H9 (cell line): ENCODE results near the gene SEMA4D. TPM values are rescaled to one million over a fixed set of nuclear protein-coding genes. Genes with fewer than 3 reads are reported as not detected.

ENCODE experiments used
- DNase-seq: peaks from one replicate; pipeline ENCODE4 v3.0.0-alpha.2; 2017
- H2AFZ ChIP-seq: one replicate; pipeline ENCODE4 v1.6.1; 2013; ENCODE audit warnings: mild to moderate bottlenecking, low read length, control low read depth, moderate library complexity
- H2AK5ac ChIP-seq: 2 replicates; pipeline ENCODE4 v1.6.1; 2013; ENCODE audit warnings: low read length, control low read depth, mixed read lengths; ENCODE audit not compliant: insufficient read length
- H2BK120ac ChIP-seq: one replicate; pipeline ENCODE4 v1.6.1; 2013; ENCODE audit warnings: low read depth, mild to moderate bottlenecking, low read length, control low read depth, inconsistent platforms; ENCODE audit not compliant: poor library complexity, severe bottlenecking
- H2BK12ac ChIP-seq: 2 replicates; pipeline ENCODE4 v1.6.1; 2013; ENCODE audit warnings: low read length, control low read depth, mixed read lengths, low read depth; ENCODE audit not compliant: insufficient read length
- H2BK15ac ChIP-seq: 2 replicates; pipeline ENCODE4 v1.6.1; 2013; ENCODE audit warnings: low read depth, low read length, control low read depth
- H2BK20ac ChIP-seq: one replicate; pipeline ENCODE4 v1.6.1; 2013; ENCODE audit warnings: low read depth, mild to moderate bottlenecking, low read length, control low read depth, inconsistent platforms; ENCODE audit not compliant: poor library complexity, severe bottlenecking
- H2BK5ac ChIP-seq: 2 replicates; pipeline ENCODE4 v1.6.1; 2013; ENCODE audit warnings: low read length, control low read depth, mixed read lengths; ENCODE audit not compliant: insufficient read length
- H3K14ac ChIP-seq: 2 replicates; pipeline ENCODE4 v1.6.1; 2013; ENCODE audit warnings: low read length, control low read depth; ENCODE audit not compliant: insufficient read depth
- H3K18ac ChIP-seq: 2 replicates; pipeline ENCODE4 v1.6.1; 2013; ENCODE audit warnings: low read depth, mild to moderate bottlenecking, mixed read lengths, low read length, control low read depth; ENCODE audit not compliant: insufficient read length
- H3K23ac ChIP-seq: 2 replicates; pipeline ENCODE4 v1.6.1; 2013; ENCODE audit warnings: low read length, control low read depth, mixed read lengths, low read depth; ENCODE audit not compliant: insufficient read length
- H3K23me2 ChIP-seq: 2 replicates; pipeline ENCODE4 v1.6.1; 2013; ENCODE audit warnings: low read depth, mild to moderate bottlenecking, mixed read lengths, low read length, control low read depth; ENCODE audit not compliant: insufficient read length, poor library complexity, severe bottlenecking
- H3K27ac ChIP-seq: 2 replicates; pipeline ENCODE4 v1.5.1; 2013; ENCODE audit warnings: low read length, control low read depth, mixed read lengths, low read depth; ENCODE audit not compliant: insufficient read length
- H3K27me3 ChIP-seq: 2 replicates; pipeline ENCODE4 v1.6.1; 2013; ENCODE audit warnings: low read length, control low read depth, inconsistent platforms; ENCODE audit not compliant: insufficient read depth
- H3K4ac ChIP-seq: 2 replicates; pipeline ENCODE4 v1.6.1; 2013; ENCODE audit warnings: low read depth, mild to moderate bottlenecking, control low read depth, inconsistent platforms, low read length, moderate library complexity
- H3K4me1 ChIP-seq: 2 replicates; pipeline ENCODE4 v1.6.1; 2013; ENCODE audit warnings: low read length, control low read depth, inconsistent platforms; ENCODE audit not compliant: insufficient read depth
- H3K4me2 ChIP-seq: 2 replicates; pipeline ENCODE4 v1.6.1; 2013; ENCODE audit warnings: low read length, control low read depth, mixed read lengths; ENCODE audit not compliant: insufficient read length, insufficient read depth
- H3K56ac ChIP-seq: 2 replicates; pipeline ENCODE4 v1.6.1; 2013; ENCODE audit warnings: low read depth, mild to moderate bottlenecking, mixed read lengths, low read length, control low read depth; ENCODE audit not compliant: insufficient read length
- H3K79me1 ChIP-seq: 2 replicates; pipeline ENCODE4 v1.6.1; 2013; ENCODE audit warnings: low read depth, mild to moderate bottlenecking, moderate library complexity, low read length, control low read depth, inconsistent platforms; ENCODE audit not compliant: insufficient read depth, poor library complexity, severe bottlenecking
- H3K79me2 ChIP-seq: 2 replicates; pipeline ENCODE4 v1.6.1; 2013; ENCODE audit warnings: low read length, control low read depth, inconsistent platforms; ENCODE audit not compliant: insufficient read depth
- H3K9ac ChIP-seq: 2 replicates; pipeline ENCODE4 v1.6.1; 2013; ENCODE audit warnings: low read length, control low read depth, mixed read lengths; ENCODE audit not compliant: insufficient read length; ENCODE audit errors: extremely low read depth
- H3K9me3 ChIP-seq: one replicate; pipeline ENCODE4 v1.6.1; 2013; ENCODE audit warnings: low read depth, low read length, inconsistent platforms; ENCODE audit not compliant: control insufficient read depth
- H3T11ph ChIP-seq: one replicate; pipeline ENCODE4 v1.6.1; 2013; ENCODE audit warnings: mild to moderate bottlenecking, low read length, control low read depth, inconsistent platforms
- H4K20me1 ChIP-seq: one replicate; pipeline ENCODE4 v1.6.1; 2013; ENCODE audit not compliant: control insufficient read depth, insufficient read length, insufficient read depth
- H4K5ac ChIP-seq: 2 replicates; pipeline ENCODE4 v1.6.1; 2013; ENCODE audit warnings: low read depth, mild to moderate bottlenecking, mixed read lengths, low read length, control low read depth; ENCODE audit not compliant: insufficient read length
- H4K8ac ChIP-seq: replicated peaks from 2 replicates; pipeline ENCODE4 v1.6.1; 2013; ENCODE audit warnings: low read length, control low read depth, mixed read lengths, low read depth; ENCODE audit not compliant: insufficient read length
- H4K91ac ChIP-seq: 2 replicates; pipeline ENCODE4 v1.6.1; 2013; ENCODE audit warnings: low read depth, mild to moderate bottlenecking, moderate library complexity, mixed read lengths, low read length, control low read depth; ENCODE audit not compliant: insufficient read length
- H3K27ac Mint-ChIP-seq, 3 experiments: 2 replicates in 2 of 3; 3 replicates in 1 of 3; pipeline ENCODE4 v1.8.0; 2020 to 2021; ENCODE audit warnings: mixed read lengths in 3 of 3, mild to moderate bottlenecking in 1 of 3, moderate library complexity in 1 of 3
- H3K27me3 Mint-ChIP-seq: 2 replicates; pipeline ENCODE4 v1.8.0; 2021; ENCODE audit warnings: low read depth, mild to moderate bottlenecking, moderate library complexity, mixed read lengths
- H3K36me3 Mint-ChIP-seq, 3 experiments: 2 replicates in 2 of 3; 3 replicates in 1 of 3; pipeline ENCODE4 v1.8.0; 2020 to 2021; ENCODE audit warnings: low read depth in 3 of 3, mixed read lengths in 3 of 3; ENCODE audit not compliant: insufficient read depth in 1 of 3
- H3K4me1 Mint-ChIP-seq, 2 experiments: 2 replicates each; pipeline ENCODE4 v1.8.0; 2020; ENCODE audit warnings: mixed read lengths in 2 of 2
- H3K4me3 Mint-ChIP-seq, 2 experiments: 2 replicates in 1 of 2; 3 replicates in 1 of 2; pipeline ENCODE4 v1.8.0; 2020 to 2021; ENCODE audit warnings: mild to moderate bottlenecking in 2 of 2, mixed read lengths in 2 of 2, moderate library complexity in 1 of 2
- H3K9me3 Mint-ChIP-seq, 2 experiments: 2 replicates in 1 of 2; 3 replicates in 1 of 2; pipeline ENCODE4 v1.8.0; 2020; ENCODE audit warnings: mild to moderate bottlenecking in 2 of 2, mixed read lengths in 2 of 2, moderate library complexity in 1 of 2
- CTCF ChIP-seq: fragments of 200-600 bp; sonication (generic); conservative IDR thresholded peaks from 3 replicates; pipeline ENCODE4 v1.8.0; 2021; ENCODE audit warnings: antibody characterized with exemption, mild to moderate bottlenecking
- WGBS: extraction: QIAGEN DNeasy Blood & Tissue Kit; methylation state at CpG from one replicate; pipeline ENCODE4 v1.1.7; 2013; ENCODE audit warnings: missing lambda C conversion rate, low lambda C conversion rate, mixed read lengths; ENCODE audit not compliant: insufficient read length; ENCODE audit errors: extremely low coverage; 5-methylcytosine and 5-hydroxymethylcytosine counted together
- total RNA-seq: library from RNA; stranded (reverse); gene quantifications from 2 replicates; pipeline ENCODE4 v1.2.1, GENCODE V29; 2021

SEMA4D gene
- total RNA-seq, 1 experiment from 2014 or later, result 47.2 TPM

GRCh38 chr9:89364666-89365531 lies 133.0 kb downstream of the SEMA4D start:
- H3K36me3 Mint-ChIP-seq, result peaks cover 16 to 25% (median 24%) of the 10 kb centered on the region in 3 experiments
- no peak overlapping the region for H3K4me3 Mint-ChIP-seq
- no peak overlapping the region for H2BK5ac ChIP-seq
- H3K27me3 ChIP-seq, result no peaks in the 10 kb centered on the region
- H3K56ac ChIP-seq, result no peak overlapping the region
- H3K4me1 ChIP-seq, result no peaks in the 10 kb centered on the region
- no peaks in the 10 kb centered on the region for H3K79me1 ChIP-seq
- WGBS, result no CpG with 5 or more reads among the region's 17 CpGs
- H3K14ac ChIP-seq, result no peak overlapping the region
- H2BK15ac ChIP-seq, result no peak overlapping the region
- H3T11ph ChIP-seq, result no peak overlapping the region
- no peak overlapping the region for H4K8ac ChIP-seq
- H3K4ac ChIP-seq, result no peak overlapping the region
- no peak overlapping the region for H4K91ac ChIP-seq
- H2AK5ac ChIP-seq, result no peak overlapping the region
- no peaks in the 10 kb centered on the region for H3K9me3 ChIP-seq
- H3K79me2 ChIP-seq, result no peaks in the 10 kb centered on the region
- TF ChIP-seq CTCF, result no peak
- H3K4me1 Mint-ChIP-seq, result no peaks in the 10 kb centered on the region
- no peak overlapping the region for H3K4me2 ChIP-seq
- no peak overlapping the region for H2BK20ac ChIP-seq
- H2BK12ac ChIP-seq, result no peak overlapping the region
- no peak overlapping the region for H2AFZ ChIP-seq
- no peak overlapping the region for H4K5ac ChIP-seq
- no peak overlapping the region for H2BK120ac ChIP-seq
- no peak for DNase-seq
- no peak overlapping the region for H3K18ac ChIP-seq
- H3K23ac ChIP-seq, result no peak overlapping the region
- peaks cover 1% of the 10 kb centered on the region; the same call in 1 of the 2 replicates for H3K27me3 Mint-ChIP-seq
- H3K27ac ChIP-seq, result no peak overlapping the region
- no peaks in the 10 kb centered on the region for H3K9me3 Mint-ChIP-seq
- H4K20me1 ChIP-seq, result no peaks in the 10 kb centered on the region
- H3K27ac Mint-ChIP-seq, result no peak overlapping the region
- no peaks in the 10 kb centered on the region for H3K23me2 ChIP-seq
- H3K9ac ChIP-seq, result no peak overlapping the region
